ENCODE measurements around the gene NPTX2.

Gene NPTX2

GRCh38 chr7:98654524-98655272 is 37.6 kb downstream of the NPTX2 start:
- DNase-seq (ENCODE audit: low read depth): no peak

- DNase-seq (ENCODE audit: low read depth): no peak
Observed at GRCh38 chr7:98655611-98656010, 38.5 kb downstream of the NPTX2 start.

- no peak for DNase-seq (ENCODE audit: low read depth)
Observed at GRCh38 chr7:98656899-98657298, 39.8 kb downstream of the NPTX2 start.

- DNase-seq (ENCODE audit: low read depth): no peak
Observed at GRCh38 chr7:98657736-98658135, 40.7 kb downstream of the NPTX2 start.

- DNase-seq (ENCODE audit: low read depth): no peak
Observed at GRCh38 chr7:98659756-98660155, 42.7 kb downstream of the NPTX2 start.

GRCh38 chr7:98661607-98662006 is 44.5 kb downstream of the NPTX2 start:
- no peak for DNase-seq (ENCODE audit: low read depth)

GRCh38 chr7:98662289-98662688 is 45.2 kb downstream of the NPTX2 start:
- no peak for DNase-seq (ENCODE audit: low read depth)

GRCh38 chr7:98664882-98665281 is 47.8 kb downstream of the NPTX2 start:
- no peak for DNase-seq (ENCODE audit: low read depth)

- DNase-seq (ENCODE audit: low read depth): no peak
Observed at GRCh38 chr7:98668255-98668654, 51.2 kb downstream of the NPTX2 start.

- no peak for DNase-seq (ENCODE audit: low read depth)
Observed at GRCh38 chr7:98669329-98670000, 52.4 kb downstream of the NPTX2 start.

- no peak for DNase-seq (ENCODE audit: low read depth)
Observed at GRCh38 chr7:98670186-98670585, 53.1 kb downstream of the NPTX2 start.

- DNase-seq (ENCODE audit: low read depth): no peak
Observed at GRCh38 chr7:98671733-98672331, 54.7 kb downstream of the NPTX2 start.

- DNase-seq (ENCODE audit: low read depth): no peak
Observed at GRCh38 chr7:98674461-98674860, 57.4 kb downstream of the NPTX2 start.

- no peak for DNase-seq (ENCODE audit: low read depth)
Observed at GRCh38 chr7:98674881-98675280, 57.8 kb downstream of the NPTX2 start.

- no peak for DNase-seq (ENCODE audit: low read depth)
Observed at GRCh38 chr7:98678215-98678614, 61.1 kb downstream of the NPTX2 start.
